CD4-positive, alpha-beta T cell treated with Interleukin-6 at 100 ng/mL for 8 hours (primary cell): ENCODE results near the gene RPTOR.
A peak's percentile ranks its signal among the peaks of the same experiment; 100 is the strongest.

ENCODE experiments used
- DNase-seq: peaks from one replicate; pipeline ENCODE4 v3.0.0-alpha.2; 2020; ENCODE audit warnings: mixed read lengths, low spot score

Gene RPTOR

DNA sequence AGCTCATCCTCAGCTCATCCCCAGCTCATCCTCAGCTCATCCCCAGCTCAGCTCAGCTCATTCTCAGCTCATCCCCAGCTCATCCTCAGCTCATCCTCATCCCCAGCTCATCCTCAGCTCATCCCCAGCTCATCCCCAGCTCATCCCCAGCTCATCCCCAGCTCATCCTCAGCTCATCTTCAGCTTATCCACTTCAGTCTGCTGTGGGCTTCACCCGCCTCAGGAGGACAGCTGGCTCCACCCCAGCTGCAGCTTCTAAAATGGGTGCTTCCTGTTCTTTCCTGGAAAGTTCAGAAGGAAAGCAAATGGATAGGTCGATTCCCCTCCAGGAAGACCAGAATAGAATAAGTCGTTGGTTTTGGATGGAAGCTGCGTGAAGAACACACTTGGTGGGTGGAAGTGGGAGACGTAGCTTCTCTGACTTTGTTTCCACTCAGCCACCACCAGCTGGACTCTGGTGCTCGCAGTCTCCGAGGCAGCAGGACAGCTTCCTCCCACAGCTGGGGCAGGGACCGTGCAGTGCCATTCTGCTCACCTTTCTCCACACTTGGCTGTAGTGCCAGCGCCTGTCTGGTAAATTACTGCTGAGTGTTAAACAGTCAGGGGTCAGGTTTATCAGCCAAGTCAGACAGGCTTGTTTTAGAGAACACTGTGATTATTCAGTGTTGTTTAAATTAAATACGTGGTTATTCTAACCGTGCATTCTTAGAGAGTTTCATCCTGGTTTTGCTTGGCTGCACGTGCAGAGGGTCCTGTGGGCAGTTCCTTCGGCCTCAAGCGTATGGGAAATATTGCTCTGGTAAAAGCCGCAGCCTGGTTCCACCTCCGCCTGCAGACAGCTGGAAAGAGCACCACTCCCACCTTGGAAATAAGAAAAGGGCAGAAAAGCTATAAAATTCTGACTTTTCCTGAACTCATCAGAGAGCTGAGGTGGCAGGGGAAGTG lies 386.0 kb downstream of the RPTOR start:
- no peak for DNase-seq

GRCh38 chr17:80931421-80932265 lies 387.0 kb downstream of the RPTOR start:
- DNase-seq: no peak

DNA sequence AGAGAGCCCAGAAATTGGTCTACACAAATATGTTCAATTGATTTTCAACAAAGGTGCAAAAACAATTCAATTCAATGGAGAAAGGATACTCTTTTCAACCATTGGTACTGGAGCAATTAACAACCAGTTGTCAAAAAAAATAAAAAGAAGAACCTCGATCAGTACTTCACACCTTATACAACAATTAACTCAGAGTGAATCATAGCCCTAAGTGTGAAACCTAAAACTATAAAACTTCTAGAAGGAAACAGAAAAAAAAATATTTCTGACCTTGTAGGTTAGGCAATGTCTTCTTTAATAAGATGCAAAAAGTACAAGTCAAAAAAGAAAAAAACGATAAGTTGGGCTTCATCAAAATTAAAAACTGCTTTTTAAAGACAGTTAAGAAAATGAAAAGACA lies 390.9 kb downstream of the RPTOR start:
- no peak for DNase-seq

DNA sequence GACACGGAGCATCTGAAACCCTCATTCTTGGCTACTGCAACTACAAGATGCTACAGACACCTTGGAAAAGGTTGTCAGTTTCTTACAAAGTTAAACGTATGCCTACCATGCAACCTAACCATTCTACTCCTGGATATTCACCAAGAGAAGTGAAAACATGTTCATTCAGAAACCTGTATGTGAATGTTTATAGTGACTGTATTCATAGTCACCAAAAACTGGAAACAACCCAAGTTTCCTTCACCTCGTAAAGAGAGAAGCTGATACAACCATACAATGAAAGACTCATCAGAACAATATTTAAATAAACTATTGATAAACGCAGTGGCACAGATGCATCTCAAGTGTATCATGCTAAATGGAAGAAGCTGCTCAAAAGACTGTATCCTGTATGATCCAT lies 391.6 kb downstream of the RPTOR start:
- DNase-seq: no peak

- DNase-seq: no peak
Observed at GRCh38 chr17:80936723-80937122, 392.1 kb downstream of the RPTOR start.

DNA sequence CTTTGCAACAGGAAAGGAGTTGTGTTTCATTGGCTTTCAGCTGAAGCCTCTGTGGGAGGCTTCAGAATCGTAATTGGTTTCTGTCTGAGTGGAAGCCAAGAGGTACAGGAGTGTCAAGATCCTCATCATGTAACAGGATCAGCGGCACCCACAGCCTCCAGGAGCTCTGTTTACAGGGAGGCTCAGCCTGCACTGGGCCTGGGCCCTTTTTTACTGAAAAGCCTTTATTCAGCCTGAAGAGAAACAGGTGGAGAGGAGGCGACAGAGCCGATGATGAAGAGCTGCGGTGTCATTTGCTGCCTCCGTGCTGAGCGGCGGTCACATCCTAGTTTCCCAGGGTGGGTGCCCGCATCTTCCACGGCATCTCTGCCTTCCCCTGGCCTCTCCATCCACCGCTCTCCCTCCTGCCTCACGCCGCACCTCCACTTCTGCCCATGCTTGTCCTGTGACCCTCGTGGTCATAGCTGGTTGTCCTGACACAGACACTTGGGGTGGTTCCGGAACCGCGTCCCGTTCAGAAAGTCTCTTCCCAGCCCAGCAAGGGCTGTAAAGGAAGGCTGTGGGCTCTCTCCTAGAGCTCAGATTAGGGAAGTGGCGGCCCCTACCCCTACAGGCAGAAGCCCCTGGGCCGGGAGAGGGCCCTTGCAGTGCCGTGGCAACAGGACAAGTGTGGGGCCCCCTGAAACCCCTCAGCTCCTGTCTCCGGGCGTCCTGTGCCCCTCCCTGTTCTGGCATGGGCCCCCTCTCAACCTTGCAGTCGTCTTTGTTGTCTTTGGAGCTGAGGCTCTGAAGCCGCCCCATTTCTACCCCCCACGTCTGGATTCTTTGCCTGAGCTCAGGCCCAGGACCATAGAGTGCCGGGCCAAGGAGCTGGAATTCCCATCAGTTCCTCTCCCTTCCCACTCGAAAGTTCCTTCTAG lies 393.1 kb downstream of the RPTOR start:
- no peak for DNase-seq

GRCh38 chr17:80938556-80938955 lies 393.9 kb downstream of the RPTOR start:
- DNase-seq: peak; percentile 55

GRCh38 chr17:80939151-80940145 lies 394.8 kb downstream of the RPTOR start:
- no peak for DNase-seq

DNA sequence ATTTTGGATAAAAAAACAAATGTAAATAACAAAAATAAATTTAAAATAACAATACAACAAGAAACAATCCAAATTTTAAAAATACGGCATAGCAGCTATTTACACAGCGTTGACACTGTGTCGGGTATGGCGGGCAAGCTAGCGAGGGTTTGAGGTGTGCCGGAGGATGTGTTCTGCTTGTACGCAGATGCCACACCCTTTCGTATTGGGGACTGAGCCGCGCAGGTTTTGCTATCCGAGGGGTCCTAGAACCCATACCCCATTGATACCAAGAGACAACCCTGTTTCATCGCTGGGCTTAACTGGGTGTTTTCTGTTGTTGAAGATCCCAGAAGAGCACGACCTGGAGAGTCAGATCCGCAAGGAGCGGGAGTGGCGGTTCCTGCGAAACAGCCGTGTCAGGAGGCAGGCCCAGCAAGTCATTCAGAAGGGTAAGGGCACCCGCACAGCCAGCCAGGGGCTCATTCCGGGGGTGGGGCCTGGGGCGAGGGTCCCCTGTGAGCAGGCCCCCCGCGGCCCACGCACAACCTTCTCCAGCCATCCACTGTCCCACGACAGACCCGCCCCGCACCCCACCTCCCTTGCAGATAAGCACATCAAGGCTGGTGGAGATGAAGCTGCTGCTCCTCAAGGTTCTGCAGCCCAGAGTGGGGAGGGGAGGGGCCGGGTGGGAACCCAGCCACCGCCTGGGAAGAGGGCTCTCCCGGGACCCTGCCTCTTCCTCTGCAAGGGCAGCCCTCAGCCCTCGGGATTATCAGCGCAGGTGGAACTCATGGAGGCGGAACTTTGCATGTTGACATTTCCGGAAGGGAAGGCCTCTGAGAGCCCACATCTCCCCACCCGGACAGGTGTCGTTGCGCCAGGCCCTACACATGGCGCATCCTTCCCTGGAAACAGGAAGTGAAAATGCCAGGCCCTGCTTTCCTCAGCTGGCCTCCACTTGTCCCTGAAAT lies 395.8 kb downstream of the RPTOR start:
- no peak for DNase-seq

DNA sequence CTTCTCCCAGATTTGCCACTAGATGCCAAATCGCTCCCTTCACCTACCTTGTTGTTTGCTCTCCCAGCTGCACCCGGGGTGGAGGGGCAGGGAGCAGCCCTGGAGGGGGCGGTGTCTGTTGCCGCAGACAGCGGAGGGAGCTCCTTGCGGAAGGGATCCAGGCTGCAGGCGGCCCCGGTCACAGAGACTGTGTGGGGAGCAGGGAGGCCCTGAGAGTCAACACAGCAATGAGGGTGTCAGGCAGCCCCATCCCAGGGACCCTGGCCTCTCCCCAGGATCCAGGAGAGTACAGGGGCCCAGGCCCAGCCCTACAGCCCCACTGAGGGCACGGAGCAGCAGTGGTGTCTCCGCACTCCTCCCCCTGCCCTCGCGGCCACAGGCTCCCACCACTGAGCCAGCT lies 396.5 kb downstream of the RPTOR start:
- no peak for DNase-seq

DNA sequence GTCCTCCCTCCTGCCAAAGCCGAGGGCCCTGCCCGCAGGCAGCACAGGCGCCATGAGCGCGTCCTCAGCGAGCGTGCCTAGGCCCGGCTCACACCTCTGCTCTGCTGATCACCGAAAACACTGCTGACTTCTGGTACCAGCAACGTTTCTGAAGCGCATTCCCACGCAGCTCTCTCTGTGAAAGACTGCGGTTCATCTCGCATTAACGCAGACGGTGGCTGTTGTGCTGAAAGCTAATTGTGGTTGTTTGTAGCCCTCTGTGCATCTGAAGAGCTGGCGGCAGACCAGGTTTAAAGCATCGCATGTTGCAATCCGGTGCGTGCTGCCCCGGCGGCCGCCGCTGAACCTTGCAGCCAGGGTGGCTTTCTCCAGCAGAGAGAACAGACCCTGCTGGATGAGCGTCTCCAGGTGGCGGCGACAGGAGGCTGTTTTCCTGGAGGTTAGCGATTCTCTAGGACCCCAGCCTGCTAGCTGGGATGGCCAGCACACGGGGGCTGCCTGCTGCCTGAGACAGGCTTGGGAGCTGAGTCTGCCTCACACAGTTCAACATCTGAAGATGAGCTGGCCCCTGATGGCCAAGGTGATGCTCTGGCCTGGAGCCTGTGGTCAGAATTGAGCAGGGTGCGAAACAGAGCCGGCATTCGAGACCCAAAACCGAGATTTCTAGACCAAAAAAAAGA lies 397.2 kb downstream of the RPTOR start:
- no peak for DNase-seq

GRCh38 chr17:80942423-80943345 lies 398.0 kb downstream of the RPTOR start:
- DNase-seq: no peak

- no peak for DNase-seq
Observed at GRCh38 chr17:80943346-80944145, 398.9 kb downstream of the RPTOR start.

- DNase-seq: no peak
Observed at GRCh38 chr17:80944326-80944725, 399.7 kb downstream of the RPTOR start.

DNA sequence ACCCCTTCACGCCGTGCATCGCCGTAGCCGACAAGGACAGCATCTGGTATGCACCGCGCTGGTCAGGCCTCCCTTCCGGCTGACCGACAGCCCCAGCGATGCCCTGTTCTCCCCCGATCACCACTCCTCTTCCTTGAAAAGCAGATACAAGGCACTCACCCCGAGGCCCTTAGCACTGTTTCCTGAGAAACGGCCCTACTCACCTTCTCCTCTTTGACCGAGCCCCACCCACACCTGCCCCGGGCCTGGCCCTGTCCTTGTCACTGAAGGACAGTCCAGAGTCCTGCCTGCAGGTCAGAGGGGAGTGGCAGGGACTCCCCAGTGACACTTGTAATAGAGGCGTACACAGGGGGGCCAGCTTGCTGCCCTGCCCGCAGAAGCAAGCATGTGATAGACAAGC lies 401.1 kb downstream of the RPTOR start:
- no peak for DNase-seq

DNA sequence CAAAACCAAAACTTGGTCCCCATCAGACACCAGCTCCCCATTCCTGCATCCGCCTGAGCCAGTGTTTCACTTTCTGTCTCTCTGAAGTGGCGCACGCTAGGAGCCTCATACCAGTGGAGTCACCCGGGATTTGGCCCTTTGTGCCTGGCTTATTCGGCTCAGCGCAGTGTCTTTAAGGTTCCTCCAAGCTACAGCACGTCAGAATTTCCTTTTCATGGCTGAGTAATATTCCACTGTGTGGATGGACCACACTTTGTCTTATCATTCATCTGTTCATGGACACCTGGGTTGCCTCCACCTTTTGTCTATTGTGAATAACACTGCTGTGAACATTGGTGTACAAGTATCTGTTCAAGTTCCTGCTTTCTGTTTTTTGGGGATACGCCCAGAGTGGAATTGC lies 401.8 kb downstream of the RPTOR start:
- DNase-seq: no peak
